Measurements from ENCODE around the gene ERBB4.

GRCh38 chr2:211367711-211368110 is 1170.9 kb downstream of the ERBB4 start:
- TF ChIP-seq CTCF (IDR thresholded peaks at IDR 0.05) (no peak), POLR2AphosphoS5 (IDR thresholded peaks at IDR 0.05; ENCODE audit: low read depth, low read length) (no peak), REST (IDR thresholded peaks at IDR 0.05; ENCODE audit: insufficient read depth in 1 of 2, low read depth in 2 of 2, low read length in 1 of 2) (no peak), SIN3A (IDR thresholded peaks at IDR 0.05; ENCODE audit: borderline replicate concordance, insufficient read depth, low read depth, low read length) (no peak)
